Skin of body (tissue), 3 donors: ENCODE data around the gene COQ6. TPM values are rescaled to one million over a fixed set of nuclear protein-coding genes. Genes with fewer than 3 reads are reported as not detected.
"Not testable (repeated sequence)": the region's sequence is repeated elsewhere in the genome, so short reads cannot be mapped to it uniquely, and the experiment has no call there.

Source experiments
- DNase-seq: peaks from one replicate; lab custom pipeline; 2025; lab: John Stamatoyannopoulos, UW
- small RNA-seq: library from RNA; depleted of rRNA; stranded (forward); fragments of <200 nt; gene quantifications from one replicate; pipeline ENCODE3, GENCODE V24; 2014; ENCODE audit warnings: low replicate concordance
- total RNA-seq: library from RNA; depleted of rRNA; stranded (reverse); fragments of >200 nt; gene quantifications from one replicate; pipeline ENCODE4 v1.2.3, GENCODE V29; 2014

COQ6 gene
- total RNA-seq, 1 donor from 2014 or later = 15.0 TPM

- no peak for DNase-seq
Measured at GRCh38 chr14:73977896-73978295, 27.8 kb downstream of the COQ6 start.

- no peak for DNase-seq
Measured at GRCh38 chr14:73988065-73988464, 38.0 kb downstream of the COQ6 start.

- not testable (repeated sequence) for DNase-seq
Measured at GRCh38 chr14:73988656-73989055, 38.6 kb downstream of the COQ6 start.

- DNase-seq = no peak
Measured at GRCh38 chr14:73991092-73991491, 41.0 kb downstream of the COQ6 start.

- DNase-seq = not testable (repeated sequence)
Measured at GRCh38 chr14:73994926-73995325, 44.8 kb downstream of the COQ6 start.

GRCh38 chr14:73995977-73996378, 45.9 kb downstream of the COQ6 start:
- no peak for DNase-seq

GRCh38 chr14:73996731-73997107, 46.6 kb downstream of the COQ6 start:
- no peak for DNase-seq

- no peak for DNase-seq
Measured at GRCh38 chr14:73997108-73997943, 47.2 kb downstream of the COQ6 start.

- DNase-seq = no peak
Measured at GRCh38 chr14:73997944-73998447, 47.9 kb downstream of the COQ6 start.

- DNase-seq = no peak
Measured at GRCh38 chr14:73998726-73999125, 48.6 kb downstream of the COQ6 start.

- not testable (repeated sequence) for DNase-seq
Measured at GRCh38 chr14:74005664-74006063, 55.6 kb downstream of the COQ6 start.

GRCh38 chr14:74008843-74009499, 58.9 kb downstream of the COQ6 start:
- no peak for DNase-seq

Small RNA genes within 50 kb of the gene (small RNA-seq; reads per million reads assigned to genes)
- gene AC005480.2 = not detected
- gene RF00019 = not detected

Other genes starting within 250 kb of the COQ6 start
- gene PNMA1, start 235.9 kb upstream of the COQ6 start, total RNA-seq = 15.7 TPM
- 3.7 TPM for gene PTGR2, start 98.5 kb upstream of the COQ6 start, total RNA-seq
- gene ZNF410, start 63.4 kb upstream of the COQ6 start, total RNA-seq = 61.0 TPM
- gene FAM161B, start 208 bp upstream of the COQ6 start, total RNA-seq = 3.4 TPM
- gene ENTPD5, start 69.0 kb downstream of the COQ6 start, total RNA-seq = 8.9 TPM
- 11.2 TPM for gene BBOF1, start 69.0 kb downstream of the COQ6 start, total RNA-seq
- gene ALDH6A1, start 134.2 kb downstream of the COQ6 start, total RNA-seq = 32.7 TPM
- 11.5 TPM for gene LIN52, start 134.7 kb downstream of the COQ6 start, total RNA-seq